Thyroid gland (tissue), 4 donors: Measurements from ENCODE around the gene SGCD. TPM values are rescaled to one million over a fixed set of nuclear protein-coding genes. Genes with fewer than 3 reads are reported as not detected.

Experiments
- DNase-seq, 2 donors: peaks; one replicate each; pipeline ENCODE4 v3.0.0-alpha.2; 2019
- H3K27ac ChIP-seq, 3 donors: fragments of 200-600 bp; sonication (generic); 1 replicate in 2 of 3; 2 replicates in 1 of 3; pipeline ENCODE4 v1.5.1; 2016 to 2019; ENCODE audit warnings: mild to moderate bottlenecking in 1 of 3, moderate library complexity in 1 of 3
- H3K27me3 ChIP-seq: fragments of 200-600 bp; sonication (generic); one replicate; pipeline ENCODE4 v1.5.1; 2019
- H3K36me3 ChIP-seq, 2 donors: fragments of 200-600 bp; sonication (generic); one replicate each; pipeline ENCODE4 v1.5.1; 2016 to 2019
- H3K4me1 ChIP-seq, 2 donors: fragments of 200-600 bp; sonication (generic); one replicate each; pipeline ENCODE4 v1.5.1; 2017 to 2019
- H3K4me3 ChIP-seq, 3 donors: fragments of 200-600 bp; sonication (generic); replicated peaks in 1 of 3; 1 replicate in 2 of 3; 2 replicates in 1 of 3; pipeline ENCODE4 v1.5.1; 2016; ENCODE audit warnings: mild to moderate bottlenecking in 1 of 3
- H3K9me3 ChIP-seq: fragments of 200-600 bp; sonication (generic); one replicate; pipeline ENCODE4 v1.5.1; 2017
- CTCF ChIP-seq, 6 experiments: fragments of 200-600 bp in 3 of 6; fragments of 450-650 bp in 3 of 6; sonication (generic) in 3 of 6; IDR thresholded peaks; one replicate each; pipeline ENCODE4 v1.5.1; 2016 to 2019; ENCODE audit warnings: antibody characterized with exemption in 6 of 6, mild to moderate bottlenecking in 2 of 6, inconsistent platforms in 1 of 6, moderate library complexity in 1 of 6
- POLR2A ChIP-seq, 2 donors: fragments of 450-650 bp; IDR thresholded peaks; one replicate each; pipeline ENCODE4 v1.6.1; 2017; ENCODE audit warnings: antibody characterized with exemption in 2 of 2, mild to moderate bottlenecking in 2 of 2, moderate library complexity in 1 of 2
- WGBS, 2 donors: methylation state at CpG; one replicate each; pipeline ENCODE4 v1.1.5; 2017; 5-methylcytosine and 5-hydroxymethylcytosine counted together
- intact Hi-C: fragments of 100-400 bp; cut with DNase I; formaldehyde crosslinking; loops from one replicate; pipeline ENCODE4 v1.15.1; 2023
- total RNA-seq, 4 donors: library from RNA; depleted of rRNA; stranded (reverse); fragments of >200 nt; gene quantifications; one replicate each; pipeline ENCODE4 v1.2.3, GENCODE V29; 2016

Gene SGCD
- total RNA-seq, 4 donors from 2014 or later: 7.4 to 20.1 (median 9.2) TPM

- Histone ChIP-seq H3K27me3 (no peaks in the 10 kb centered on the region), H3K4me1 (no peaks in the 10 kb centered on the region), H3K9me3 (no peaks in the 10 kb centered on the region), H3K4me3 (no peak overlapping the region), H3K36me3 (no peaks in the 10 kb centered on the region), H3K27ac (no peak overlapping the region)
- DNase-seq: no peak
- TF ChIP-seq CTCF (IDR thresholded peaks at IDR 0.05): no peak
- no peak for TF ChIP-seq POLR2A (IDR thresholded peaks at IDR 0.05)
- intact Hi-C loops: no loop called here
- WGBS, 2 donors: 83 to 85% methylated on average over 2 of the region's 2 CpGs
Observed at GRCh38 chr5:156527611-156528010, 200.6 kb downstream of the SGCD start.

GRCh38 chr5:156528673-156529072 lies 201.7 kb downstream of the SGCD start:
- Histone ChIP-seq H3K4me3 (no peak overlapping the region), H3K27me3 (no peaks in the 10 kb centered on the region), H3K27ac (no peak overlapping the region), H3K36me3 (no peaks in the 10 kb centered on the region), H3K4me1 (no peaks in the 10 kb centered on the region), H3K9me3 (no peaks in the 10 kb centered on the region)
- intact Hi-C loops: no loop called here
- TF ChIP-seq POLR2A (IDR thresholded peaks at IDR 0.05) (no peak), CTCF (IDR thresholded peaks at IDR 0.05) (no peak)
- 95 to 97% methylated on average over 1 of the region's 1 CpG for WGBS, 2 donors
- DNase-seq: no peak

- intact Hi-C loops: no loop called here
- 83 to 93% methylated on average over 1 of the region's 1 CpG for WGBS, 2 donors
- Histone ChIP-seq H3K4me1 (no peaks in the 10 kb centered on the region), H3K9me3 (no peaks in the 10 kb centered on the region), H3K4me3 (no peak overlapping the region), H3K27me3 (no peaks in the 10 kb centered on the region), H3K27ac (no peak overlapping the region), H3K36me3 (no peaks in the 10 kb centered on the region)
- no peak for DNase-seq
- TF ChIP-seq CTCF (IDR thresholded peaks at IDR 0.05): no peak
Observed at GRCh38 chr5:156529892-156530291, 202.9 kb downstream of the SGCD start.

GRCh38 chr5:156531199-156531598 lies 204.2 kb downstream of the SGCD start:
- Histone ChIP-seq H3K4me3 (no peak overlapping the region), H3K9me3 (no peaks in the 10 kb centered on the region), H3K27ac (no peak overlapping the region), H3K4me1 (no peaks in the 10 kb centered on the region), H3K27me3 (no peaks in the 10 kb centered on the region), H3K36me3 (no peaks in the 10 kb centered on the region)
- no peak for TF ChIP-seq CTCF (IDR thresholded peaks at IDR 0.05)
- no peak for TF ChIP-seq POLR2A (IDR thresholded peaks at IDR 0.05)
- intact Hi-C loops: no loop called here
- 87 to 98% methylated on average over 2 of the region's 2 CpGs for WGBS, 2 donors
- DNase-seq: no peak

- no peaks in the 10 kb centered on the region for H3K27me3 ChIP-seq
- no peak overlapping the region for H3K27ac ChIP-seq
- no peaks in the 10 kb centered on the region for H3K36me3 ChIP-seq
- H3K4me3 ChIP-seq: no peak overlapping the region
- intact Hi-C loops: no loop called here
- no peak for DNase-seq
- 91 to 93% methylated on average over 4 of the region's 4 CpGs for WGBS, 2 donors
- H3K4me1 ChIP-seq: no peaks in the 10 kb centered on the region
- H3K9me3 ChIP-seq: no peaks in the 10 kb centered on the region
- TF ChIP-seq CTCF (IDR thresholded peaks at IDR 0.05) (no peak), POLR2A (IDR thresholded peaks at IDR 0.05) (no peak)
Observed at GRCh38 chr5:156532921-156533320, 206.0 kb downstream of the SGCD start.
